Left ventricle myocardium superior (tissue), 1 donor: ENCODE measurements around the gene DDX3X. TPM values are rescaled to one million over a fixed set of nuclear protein-coding genes. Genes with fewer than 3 reads are reported as not detected.

Source experiments
- ATAC-seq: fragments of 200-7000 bp; cut with Tn5 transposase; one replicate; pipeline ENCODE4 v1.9.1; 2020; ENCODE audit warnings: mild to moderate bottlenecking, moderate library complexity
- DNase-seq: peaks from one replicate; pipeline ENCODE4 v3.0.0-alpha.2; 2020
- intact Hi-C: fragments of 100-400 bp; cut with micrococcal nuclease; formaldehyde crosslinking; loops from one replicate; pipeline ENCODE4 v1.11.0; 2022
- total RNA-seq: library from RNA; stranded (reverse); fragmentation: NEBNext Ultra II Directional; extraction: Animal tissue kit (Norgen Biotek cat#: 25700); gene quantifications from one replicate; pipeline ENCODE4 v1.2.1, GENCODE V29; 2021
- donor health status: DM: no; HTN: yes; CAD: no; lungs with severe emphysema.

The DDX3X gene
- total RNA-seq, 1 donor from 2014 or later = 140 TPM

- intact Hi-C loops = no loop called here
- ATAC-seq = no peak
- no peak for DNase-seq
These were observed 10.9 kb upstream of the DDX3X start for GRCh38 chrX:41322821-41323603.

GRCh38 chrX:41326431-41326830 lies 7.5 kb upstream of the DDX3X start:
- ATAC-seq = no peak
- intact Hi-C loops = no loop called here
- DNase-seq = no peak

GRCh38 chrX:41327341-41327740 lies 6.6 kb upstream of the DDX3X start:
- ATAC-seq (no peak), DNase-seq (no peak)
- intact Hi-C loops = no loop called here

GRCh38 chrX:41329101-41329500 lies 4.9 kb upstream of the DDX3X start:
- DNase-seq = no peak
- no peak for ATAC-seq
- intact Hi-C loops = no loop called here

- intact Hi-C loops = no loop called here
- ATAC-seq (no peak), DNase-seq (no peak)
These were observed 2.0 kb upstream of the DDX3X start for GRCh38 chrX:41332005-41332404.

- ATAC-seq = peak; percentile 1
- intact Hi-C loops = no loop called here
- DNase-seq = peak; percentile 44
These were observed 1.5 kb upstream of the DDX3X start for GRCh38 chrX:41332408-41333002.

GRCh38 chrX:41333003-41333743 lies 789 bp upstream of the DDX3X start:
- peak; percentile 89 for DNase-seq
- intact Hi-C loops = no loop called here
- peak; percentile 74 for ATAC-seq

GRCh38 chrX:41334363-41335197 lies 618 bp downstream of the DDX3X start:
- DNase-seq (peak; percentile 91), ATAC-seq (peak; percentile 70)
- intact Hi-C loops = no loop called here

GRCh38 chrX:41335198-41335957 lies 1.4 kb downstream of the DDX3X start:
- ATAC-seq = no peak
- intact Hi-C loops = no loop called here
- DNase-seq = no peak

- intact Hi-C loops = no loop called here
- no peak for DNase-seq
- no peak for ATAC-seq
These were observed 2.0 kb downstream of the DDX3X start for GRCh38 chrX:41335958-41336331.

- intact Hi-C loops = no loop called here
- DNase-seq (no peak), ATAC-seq (no peak)
These were observed 2.5 kb downstream of the DDX3X start for GRCh38 chrX:41336447-41336846.

GRCh38 chrX:41337140-41337539 lies 3.2 kb downstream of the DDX3X start:
- intact Hi-C loops = no loop called here
- ATAC-seq (no peak), DNase-seq (no peak)

GRCh38 chrX:41338436-41338835 lies 4.5 kb downstream of the DDX3X start:
- DNase-seq (no peak), ATAC-seq (no peak)
- intact Hi-C loops = no loop called here

GRCh38 chrX:41339148-41339547 lies 5.2 kb downstream of the DDX3X start:
- ATAC-seq = peak; percentile 4
- intact Hi-C loops = no loop called here

GRCh38 chrX:41344053-41344452 lies 10.1 kb downstream of the DDX3X start:
- intact Hi-C loops = no loop called here
- no peak for ATAC-seq
- no peak for DNase-seq

More at GRCh38 chrX:41339148-41339547, 5.2 kb downstream of the DDX3X start:
- no peak for DNase-seq

GRCh38 chrX:41347186-41347585 lies 13.2 kb downstream of the DDX3X start:
- intact Hi-C loops = no loop called here
- DNase-seq = no peak
- ATAC-seq = no peak

GRCh38 chrX:41348551-41348950 lies 14.6 kb downstream of the DDX3X start:
- intact Hi-C loops = no loop called here
- ATAC-seq (no peak), DNase-seq (no peak)

GRCh38 chrX:41350150-41350975 lies 16.4 kb downstream of the DDX3X start:
- ATAC-seq = peak; percentile 29
- intact Hi-C loops = no loop called here
- no peak for DNase-seq
